Stimulated activated CD8-positive, alpha-beta memory T cell treated with anti-CD3 and anti-CD28 coated beads, Interleukin-4, amount 100 ng/mL, for 24 hours (primary cell): ENCODE data around the gene SCYL2.

ENCODE experiments used
- DNase-seq: peaks from one replicate; pipeline ENCODE4 v3.0.0-alpha.2; 2020; ENCODE audit warnings: low read depth

Gene SCYL2

GRCh38 chr12:100375038-100375735 lies 108.2 kb downstream of the SCYL2 start:
- no peak for DNase-seq

- no peak for DNase-seq
Measured at GRCh38 chr12:100376161-100376560, 109.2 kb downstream of the SCYL2 start.

- no peak for DNase-seq
Measured at GRCh38 chr12:100381379-100381778, 114.4 kb downstream of the SCYL2 start.

- no peak for DNase-seq
Measured at GRCh38 chr12:100382338-100382737, 115.4 kb downstream of the SCYL2 start.

- no peak for DNase-seq
Measured at GRCh38 chr12:100383586-100384558, 116.9 kb downstream of the SCYL2 start.

GRCh38 chr12:100384559-100384935 lies 117.6 kb downstream of the SCYL2 start:
- no peak for DNase-seq

GRCh38 chr12:100388382-100388781 lies 121.4 kb downstream of the SCYL2 start:
- DNase-seq: no peak
